ENCODE data around the gene GLB1L3. TPM values are rescaled to one million over a fixed set of nuclear protein-coding genes. Genes with fewer than 3 reads are reported as not detected.

Gene GLB1L3
- total RNA-seq, 1 donor from 2014 or later, result not detected

GRCh38 chr11:134333312-134333711 lies 57.1 kb downstream of the GLB1L3 start:
- H3K27me3 ChIP-seq, result peaks cover 75% of the 10 kb centered on the region
- H3K36me3 Mint-ChIP-seq, result peaks cover 10% of the 10 kb centered on the region
- H3K4me2 ChIP-seq, result no peak overlapping the region
- H3K4me3 ChIP-seq, result no peak overlapping the region
- H3K9ac ChIP-seq, result no peak overlapping the region
- H2AFZ ChIP-seq (replicated peaks), result no peak overlapping the region
- H3K27me3 Mint-ChIP-seq (ENCODE audit: insufficient read depth, low read depth), result peaks cover 22% of the 10 kb centered on the region
- no peak for TF ChIP-seq EZH2phosphoT487 (IDR thresholded peaks at IDR 0.05)
- TF ChIP-seq CTCF (IDR thresholded peaks at IDR 0.05), result no peak
- no peak for TF ChIP-seq EZH2 (IDR thresholded peaks at IDR 0.05)
- H3K9me3 Mint-ChIP-seq, result peaks cover 6% of the 10 kb centered on the region
- peaks cover 22% of the 10 kb centered on the region for H3K4me1 Mint-ChIP-seq
- peaks cover 14% of the 10 kb centered on the region for H4K20me1 ChIP-seq (ENCODE audit: low read depth)
- H3K27ac Mint-ChIP-seq, result no peak overlapping the region
- no peaks in the 10 kb centered on the region for H3K79me2 ChIP-seq (ENCODE audit: low read depth)
- peaks cover 16% of the 10 kb centered on the region for H3F3A ChIP-seq (ENCODE audit: low read depth)
- H3K4me1 ChIP-seq, result peaks cover 8% of the 10 kb centered on the region
- no peaks in the 10 kb centered on the region for H3K9me3 ChIP-seq (ENCODE audit: low read depth)
- H3K4me3 Mint-ChIP-seq, result peak overlapping the region; percentile 85
- DNase-seq (ENCODE audit: low spot score), result no peak
- no peak overlapping the region for H3K27ac ChIP-seq
- no peaks in the 10 kb centered on the region for H3K36me3 ChIP-seq

- no peak overlapping the region for H3K9ac ChIP-seq
- peaks cover 10% of the 10 kb centered on the region for H3K36me3 Mint-ChIP-seq
- H3K79me2 ChIP-seq (ENCODE audit: low read depth), result no peaks in the 10 kb centered on the region
- H3K36me3 ChIP-seq, result no peaks in the 10 kb centered on the region
- H3K27me3 Mint-ChIP-seq (ENCODE audit: insufficient read depth, low read depth), result peaks cover 19% of the 10 kb centered on the region
- H4K20me1 ChIP-seq (ENCODE audit: low read depth), result peaks cover 14% of the 10 kb centered on the region
- peak overlapping the region; percentile 50 for H3K4me3 Mint-ChIP-seq
- H2AFZ ChIP-seq (replicated peaks), result no peak overlapping the region
- peaks cover 22% of the 10 kb centered on the region for H3K4me1 Mint-ChIP-seq
- H3K27me3 ChIP-seq, result peaks cover 68% of the 10 kb centered on the region
- H3K9me3 Mint-ChIP-seq, result peaks cover 6% of the 10 kb centered on the region
- peaks cover 16% of the 10 kb centered on the region for H3F3A ChIP-seq (ENCODE audit: low read depth)
- no peak overlapping the region for H3K4me2 ChIP-seq
- H3K27ac ChIP-seq, result no peak overlapping the region
- DNase-seq (ENCODE audit: low spot score), result no peak
- H3K4me3 ChIP-seq, result no peak overlapping the region
- no peak for TF ChIP-seq CTCF (IDR thresholded peaks at IDR 0.05)
- no peak for TF ChIP-seq EZH2phosphoT487 (IDR thresholded peaks at IDR 0.05)
- no peak for TF ChIP-seq EZH2 (IDR thresholded peaks at IDR 0.05)
- no peaks in the 10 kb centered on the region for H3K9me3 ChIP-seq (ENCODE audit: low read depth)
- peaks cover 8% of the 10 kb centered on the region for H3K4me1 ChIP-seq
- no peak overlapping the region for H3K27ac Mint-ChIP-seq
Measured at GRCh38 chr11:134333946-134334345, 57.8 kb downstream of the GLB1L3 start.

- no peak overlapping the region for H3K4me2 ChIP-seq
- H3K36me3 Mint-ChIP-seq, result peaks cover 10% of the 10 kb centered on the region
- no peak for DNase-seq (ENCODE audit: low spot score)
- H4K20me1 ChIP-seq (ENCODE audit: low read depth), result peaks cover 14% of the 10 kb centered on the region
- no peak for TF ChIP-seq EZH2 (IDR thresholded peaks at IDR 0.05)
- no peak for TF ChIP-seq CTCF (IDR thresholded peaks at IDR 0.05)
- no peak for TF ChIP-seq EZH2phosphoT487 (IDR thresholded peaks at IDR 0.05)
- H3K27me3 Mint-ChIP-seq (ENCODE audit: insufficient read depth, low read depth), result peaks cover 15% of the 10 kb centered on the region
- H3K27me3 ChIP-seq, result peaks cover 58% of the 10 kb centered on the region
- H3K4me3 Mint-ChIP-seq, result no peak overlapping the region
- peaks cover 16% of the 10 kb centered on the region for H3F3A ChIP-seq (ENCODE audit: low read depth)
- H3K9me3 ChIP-seq (ENCODE audit: low read depth), result no peaks in the 10 kb centered on the region
- H3K4me1 Mint-ChIP-seq, result peaks cover 22% of the 10 kb centered on the region
- H3K27ac ChIP-seq, result no peak overlapping the region
- peaks cover 4% of the 10 kb centered on the region for H3K9me3 Mint-ChIP-seq
- peaks cover 8% of the 10 kb centered on the region for H3K4me1 ChIP-seq
- H3K36me3 ChIP-seq, result no peaks in the 10 kb centered on the region
- no peak overlapping the region for H2AFZ ChIP-seq (replicated peaks)
- H3K79me2 ChIP-seq (ENCODE audit: low read depth), result no peaks in the 10 kb centered on the region
- no peak overlapping the region for H3K4me3 ChIP-seq
- no peak overlapping the region for H3K27ac Mint-ChIP-seq
- H3K9ac ChIP-seq, result no peak overlapping the region
Measured at GRCh38 chr11:134334796-134335571, 58.8 kb downstream of the GLB1L3 start.

Data from neural progenitor cell (in vitro differentiated cells).